Natural killer cell treated with Interleukin-12 subunit alpha and Interleukin-12 subunit beta and Interleukin-15 and Interleukin-18, amount 100 ng/mL, for 72 hours (primary cell): ENCODE measurements around the gene FAM169A. TPM values are rescaled to one million over a fixed set of nuclear protein-coding genes. Genes with fewer than 3 reads are reported as not detected.
"Not testable (repeated sequence)": the region's sequence is repeated elsewhere in the genome, so short reads cannot be mapped to it uniquely, and the experiment has no call there.

Experiments used
- ATAC-seq, 2 donors: fragments of 150-1000 bp; cut with Tn5 transposase in 1 of 2; sonication (Bioruptor Pico), chemical (Tn5 transposase) in 1 of 2; 2 replicates each; pipeline ENCODE4 v1.10.0; 2021
- DNase-seq: peaks from one replicate; pipeline ENCODE4 v3.0.0; 2022; ENCODE audit warnings: low spot score
- H3K27ac Mint-ChIP-seq, 2 donors: 1 replicate in 1 of 2; 2 replicates in 1 of 2; pipeline ENCODE4 v1.8.0; 2022; ENCODE audit warnings: mixed read lengths in 2 of 2, mild to moderate bottlenecking in 1 of 2, moderate library complexity in 1 of 2
- H3K27me3 Mint-ChIP-seq, 2 donors: 1 replicate in 1 of 2; 2 replicates in 1 of 2; pipeline ENCODE4 v1.8.0; 2022; ENCODE audit warnings: mixed read lengths in 2 of 2
- H3K36me3 Mint-ChIP-seq: one replicate; pipeline ENCODE4 v1.8.0; 2022; ENCODE audit warnings: mixed read lengths
- H3K4me1 Mint-ChIP-seq, 2 donors: 1 replicate in 1 of 2; 2 replicates in 1 of 2; pipeline ENCODE4 v1.8.0; 2022; ENCODE audit warnings: low read depth in 2 of 2, mixed read lengths in 2 of 2, mild to moderate bottlenecking in 1 of 2
- H3K4me3 Mint-ChIP-seq: one replicate; pipeline ENCODE4 v1.8.0; 2022; ENCODE audit warnings: mixed read lengths
- H3K9me3 Mint-ChIP-seq: 2 replicates; pipeline ENCODE4 v1.8.0; 2022; ENCODE audit warnings: mixed read lengths
- total RNA-seq, 2 donors: library from RNA; stranded (reverse); gene quantifications; one replicate each; pipeline ENCODE4 v1.2.3, GENCODE V29; 2022

Gene FAM169A
- total RNA-seq, 2 donors from 2014 or later, result 7.9 to 13.4 TPM

- no peaks in the 10 kb centered on the region for H3K27me3 Mint-ChIP-seq
- no peak overlapping the region for H3K4me3 Mint-ChIP-seq
- H3K9me3 Mint-ChIP-seq, result no peaks in the 10 kb centered on the region
- H3K27ac Mint-ChIP-seq, result no peak overlapping the region
- DNase-seq (no peak), ATAC-seq (no peak)
- H3K36me3 Mint-ChIP-seq, result peaks cover 11% of the 10 kb centered on the region
- peaks cover 6 to 10% of the 10 kb centered on the region in 2 donors for H3K4me1 Mint-ChIP-seq
These were observed 104.9 kb downstream of the FAM169A start for GRCh38 chr5:74761241-74761640.

- not testable (repeated sequence) for H3K27ac Mint-ChIP-seq, H3K4me1 Mint-ChIP-seq, DNase-seq, H3K9me3 Mint-ChIP-seq, H3K4me3 Mint-ChIP-seq, ATAC-seq, H3K27me3 Mint-ChIP-seq
- H3K36me3 Mint-ChIP-seq, result peaks cover 18% of the 10 kb centered on the region
These were observed 117.4 kb downstream of the FAM169A start for GRCh38 chr5:74748742-74749141.

GRCh38 chr5:74738406-74738805 lies 127.8 kb downstream of the FAM169A start:
- DNase-seq (no peak), ATAC-seq (no peak)
- H3K27ac Mint-ChIP-seq, result no peak overlapping the region
- H3K27me3 Mint-ChIP-seq, result no peaks in the 10 kb centered on the region
- no peaks in the 10 kb centered on the region for H3K9me3 Mint-ChIP-seq
- H3K4me1 Mint-ChIP-seq, result no peaks in the 10 kb centered on the region
- H3K4me3 Mint-ChIP-seq, result no peak overlapping the region
- H3K36me3 Mint-ChIP-seq, result peaks cover 11% of the 10 kb centered on the region

- no peak overlapping the region for H3K4me3 Mint-ChIP-seq
- H3K9me3 Mint-ChIP-seq, result no peaks in the 10 kb centered on the region
- no peak overlapping the region for H3K27ac Mint-ChIP-seq
- ATAC-seq (no peak), DNase-seq (no peak)
- H3K27me3 Mint-ChIP-seq, result no peaks in the 10 kb centered on the region
- peaks cover 11% of the 10 kb centered on the region for H3K36me3 Mint-ChIP-seq
- no peaks in the 10 kb centered on the region for H3K4me1 Mint-ChIP-seq
These were observed 129.4 kb downstream of the FAM169A start for GRCh38 chr5:74736759-74737158.

Other genes starting within 250 kb of the FAM169A start
- gene ENC1, start 225.7 kb downstream of the FAM169A start, total RNA-seq, result 1 to 10 TPM; 6.3 to 6.9 TPM
- gene HEXB, start 181.2 kb downstream of the FAM169A start, total RNA-seq, result 10 to 100 TPM; 49.7 to 52.8 TPM
- gene GFM2, start 99.3 kb downstream of the FAM169A start, total RNA-seq, result 10 to 100 TPM; 25.9 to 33.2 TPM
- gene NSA2, start 99.1 kb downstream of the FAM169A start, total RNA-seq, result 10 to 100 TPM; 45.5 to 70.0 TPM
- under 1 TPM; 0.42 to 0.57 TPM for gene GCNT4, start 186.2 kb upstream of the FAM169A start, total RNA-seq